ENCODE data around the gene PITHD1.
A peak's percentile ranks its signal among the peaks of the same experiment; 100 is the strongest.
"Not testable (repeated sequence)": the region's sequence is repeated elsewhere in the genome, so short reads cannot be mapped to it uniquely, and the experiment has no call there.

Gene PITHD1

GRCh38 chr1:23774174-23774880 is 3.9 kb upstream of the PITHD1 start:
- no peak for DNase-seq (ENCODE audit: low spot score)

- DNase-seq (ENCODE audit: low spot score), result no peak
Measured at GRCh38 chr1:23776217-23776616, 2.0 kb upstream of the PITHD1 start.

- DNase-seq (ENCODE audit: low spot score), result peak; percentile 43
Measured at GRCh38 chr1:23779826-23780371, 1.7 kb downstream of the PITHD1 start.

- not testable (repeated sequence) for DNase-seq (ENCODE audit: low spot score)
Measured at GRCh38 chr1:23783141-23783540, 4.9 kb downstream of the PITHD1 start.

GRCh38 chr1:23784846-23785245 is 6.6 kb downstream of the PITHD1 start:
- no peak for DNase-seq (ENCODE audit: low spot score)

GRCh38 chr1:23787701-23788100 is 9.5 kb downstream of the PITHD1 start:
- DNase-seq (ENCODE audit: low spot score), result no peak

- DNase-seq (ENCODE audit: low spot score), result no peak
Measured at GRCh38 chr1:23788695-23789094, 10.5 kb downstream of the PITHD1 start.

- peak; percentile 95 for DNase-seq (ENCODE audit: low spot score)
Measured at GRCh38 chr1:23790696-23791515, 12.7 kb downstream of the PITHD1 start, which contains the start of gene LYPLA2. Gene LYPLA2, plus strand, starts transcription at chr1:23791145. Its CDS starts 1,538 bp downstream, at chr1:23792683.

GRCh38 chr1:23791516-23792047 is 13.4 kb downstream of the PITHD1 start:
- DNase-seq (ENCODE audit: low spot score), result peak; percentile 48

- no peak for DNase-seq (ENCODE audit: low spot score)
Measured at GRCh38 chr1:23792151-23792945, 14.1 kb downstream of the PITHD1 start.

GRCh38 chr1:23793018-23793781 is 15.0 kb downstream of the PITHD1 start:
- DNase-seq (ENCODE audit: low spot score), result peak; percentile 62

- no peak for DNase-seq (ENCODE audit: low spot score)
Measured at GRCh38 chr1:23793861-23794731, 15.9 kb downstream of the PITHD1 start.

GRCh38 chr1:23794732-23795182 is 16.5 kb downstream of the PITHD1 start:
- DNase-seq (ENCODE audit: low spot score), result not testable (repeated sequence)

- no peak for DNase-seq (ENCODE audit: low spot score)
Measured at GRCh38 chr1:23795676-23796465, 17.7 kb downstream of the PITHD1 start.

- DNase-seq (ENCODE audit: low spot score), result no peak
Measured at GRCh38 chr1:23796466-23797271, 18.5 kb downstream of the PITHD1 start.

- DNase-seq (ENCODE audit: low spot score), result no peak
Measured at GRCh38 chr1:23797478-23798448, 19.5 kb downstream of the PITHD1 start.

- no peak for DNase-seq (ENCODE audit: low spot score)
Measured at GRCh38 chr1:23798662-23799142, 20.5 kb downstream of the PITHD1 start.
